Measurements from ENCODE around the gene ESPL1. TPM values are rescaled to one million over a fixed set of nuclear protein-coding genes. Genes with fewer than 3 reads are reported as not detected.
A peak's percentile ranks its signal among the peaks of the same experiment; 100 is the strongest.
"Not testable (repeated sequence)": the region's sequence is repeated elsewhere in the genome, so short reads cannot be mapped to it uniquely, and the experiment has no call there.

ESPL1 gene
- total RNA-seq, 1 experiment from 2014 or later, result 31.1 TPM

- intact Hi-C loops (cut with micrococcal nuclease; ENCODE audit: unreplicated experiment), result no loop called here
- Mint-ChIP-seq H3K9me3 (ENCODE audit: low read depth, unreplicated experiment) (no peaks in the 10 kb centered on the region), H3K36me3 (ENCODE audit: insufficient read depth, unreplicated experiment) (peaks cover 23% of the 10 kb centered on the region), H3K27me3 (ENCODE audit: unreplicated experiment) (no peaks in the 10 kb centered on the region), H3K4me1 (ENCODE audit: low read depth, unreplicated experiment) (no peaks in the 10 kb centered on the region), H3K4me3 (ENCODE audit: low read depth, unreplicated experiment) (no peak overlapping the region), H3K27ac (ENCODE audit: unreplicated experiment) (no peak overlapping the region)
- CTCF ChIA-PET, result no interaction called here
- TF ChIP-seq, protein P1, sequence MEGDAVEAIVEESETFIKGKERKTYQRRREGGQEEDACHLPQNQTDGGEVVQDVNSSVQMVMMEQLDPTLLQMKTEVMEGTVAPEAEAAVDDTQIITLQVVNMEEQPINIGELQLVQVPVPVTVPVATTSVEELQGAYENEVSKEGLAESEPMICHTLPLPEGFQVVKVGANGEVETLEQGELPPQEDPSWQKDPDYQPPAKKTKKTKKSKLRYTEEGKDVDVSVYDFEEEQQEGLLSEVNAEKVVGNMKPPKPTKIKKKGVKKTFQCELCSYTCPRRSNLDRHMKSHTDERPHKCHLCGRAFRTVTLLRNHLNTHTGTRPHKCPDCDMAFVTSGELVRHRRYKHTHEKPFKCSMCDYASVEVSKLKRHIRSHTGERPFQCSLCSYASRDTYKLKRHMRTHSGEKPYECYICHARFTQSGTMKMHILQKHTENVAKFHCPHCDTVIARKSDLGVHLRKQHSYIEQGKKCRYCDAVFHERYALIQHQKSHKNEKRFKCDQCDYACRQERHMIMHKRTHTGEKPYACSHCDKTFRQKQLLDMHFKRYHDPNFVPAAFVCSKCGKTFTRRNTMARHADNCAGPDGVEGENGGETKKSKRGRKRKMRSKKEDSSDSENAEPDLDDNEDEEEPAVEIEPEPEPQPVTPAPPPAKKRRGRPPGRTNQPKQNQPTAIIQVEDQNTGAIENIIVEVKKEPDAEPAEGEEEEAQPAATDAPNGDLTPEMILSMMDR (IDR thresholded peaks at IDR 0.05; ENCODE audit: unreplicated experiment), result no peak
- no peak for DNase-seq
- BruUV-seq (replicated peaks), result no TSS peak
Measured at GRCh38 chr12:53290661-53291060, 22.6 kb downstream of the ESPL1 start.

GRCh38 chr12:53292426-53292825 is 24.3 kb downstream of the ESPL1 start:
- no peaks in the 10 kb centered on the region for H3K9me3 Mint-ChIP-seq (ENCODE audit: low read depth, unreplicated experiment)
- TF ChIP-seq, protein P1 (IDR thresholded peaks at IDR 0.05; ENCODE audit: unreplicated experiment), result no peak
- intact Hi-C loops (cut with micrococcal nuclease; ENCODE audit: unreplicated experiment), result no loop called here
- DNase-seq, result no peak
- H3K27me3 Mint-ChIP-seq (ENCODE audit: unreplicated experiment), result no peaks in the 10 kb centered on the region
- H3K4me1 Mint-ChIP-seq (ENCODE audit: low read depth, unreplicated experiment), result no peaks in the 10 kb centered on the region
- no peak overlapping the region for H3K4me3 Mint-ChIP-seq (ENCODE audit: low read depth, unreplicated experiment)
- no TSS peak for BruUV-seq (replicated peaks)
- H3K27ac Mint-ChIP-seq (ENCODE audit: unreplicated experiment), result no peak overlapping the region
- CTCF ChIA-PET, result interaction anchor here (0.8 kb wide), 1 partner anchor 23 kb away, joined by 3 read pairs; no protein-coding TSS in a partner anchor
- H3K36me3 Mint-ChIP-seq (ENCODE audit: insufficient read depth, unreplicated experiment), result peaks cover 36% of the 10 kb centered on the region

- H3K4me1 Mint-ChIP-seq (ENCODE audit: low read depth, unreplicated experiment), result peaks cover 4% of the 10 kb centered on the region
- H3K9me3 Mint-ChIP-seq (ENCODE audit: low read depth, unreplicated experiment), result no peaks in the 10 kb centered on the region
- H3K27me3 Mint-ChIP-seq (ENCODE audit: unreplicated experiment), result no peaks in the 10 kb centered on the region
- BruUV-seq (replicated peaks), result no TSS peak
- peak within 1 kb of the TSS; percentile 66 for H3K27ac Mint-ChIP-seq (ENCODE audit: unreplicated experiment)
- intact Hi-C loops (cut with micrococcal nuclease; ENCODE audit: unreplicated experiment), result no loop called here
- CTCF ChIA-PET, result interaction anchor here (0.5 to 1.3 kb wide), 9 partner anchors 12 to 531 kb away, joined by 3 to 7 read pairs (median 3); partner anchors contain the start of gene AAAS
- H3K36me3 Mint-ChIP-seq (ENCODE audit: insufficient read depth, unreplicated experiment), result peaks cover 48% of the 10 kb centered on the region
- TF ChIP-seq, protein P1 (IDR thresholded peaks at IDR 0.05; ENCODE audit: unreplicated experiment), result no peak
- peak; percentile 84 for DNase-seq
- peak within 1 kb of the TSS; percentile 90 for H3K4me3 Mint-ChIP-seq (ENCODE audit: low read depth, unreplicated experiment)
Measured at GRCh38 chr12:53295070-53295890, 27.2 kb downstream of the ESPL1 start, which contains the start of gene PFDN5. Gene PFDN5, plus strand, starts transcription at chr12:53295542. Its CDS starts 26 bp downstream, at chr12:53295568.

GRCh38 chr12:53295891-53296219 is 27.8 kb downstream of the ESPL1 start:
- CTCF ChIA-PET, result interaction anchor here (0.5 to 1.3 kb wide), 8 partner anchors 13 to 230 kb away, joined by 3 to 7 read pairs (median 4); partner anchors contain the start of gene AAAS
- H3K36me3 Mint-ChIP-seq (ENCODE audit: insufficient read depth, unreplicated experiment), result peaks cover 54% of the 10 kb centered on the region
- peaks cover 10% of the 10 kb centered on the region for H3K4me1 Mint-ChIP-seq (ENCODE audit: low read depth, unreplicated experiment)
- peak overlapping the region; percentile 90 for H3K4me3 Mint-ChIP-seq (ENCODE audit: low read depth, unreplicated experiment)
- no peaks in the 10 kb centered on the region for H3K9me3 Mint-ChIP-seq (ENCODE audit: low read depth, unreplicated experiment)
- no TSS peak for BruUV-seq (replicated peaks)
- H3K27ac Mint-ChIP-seq (ENCODE audit: unreplicated experiment), result peak overlapping the region; percentile 66
- intact Hi-C loops (cut with micrococcal nuclease; ENCODE audit: unreplicated experiment), result no loop called here
- TF ChIP-seq, protein P1 (IDR thresholded peaks at IDR 0.05; ENCODE audit: unreplicated experiment), result no peak
- DNase-seq, result no peak
- H3K27me3 Mint-ChIP-seq (ENCODE audit: unreplicated experiment), result no peaks in the 10 kb centered on the region

DNA sequence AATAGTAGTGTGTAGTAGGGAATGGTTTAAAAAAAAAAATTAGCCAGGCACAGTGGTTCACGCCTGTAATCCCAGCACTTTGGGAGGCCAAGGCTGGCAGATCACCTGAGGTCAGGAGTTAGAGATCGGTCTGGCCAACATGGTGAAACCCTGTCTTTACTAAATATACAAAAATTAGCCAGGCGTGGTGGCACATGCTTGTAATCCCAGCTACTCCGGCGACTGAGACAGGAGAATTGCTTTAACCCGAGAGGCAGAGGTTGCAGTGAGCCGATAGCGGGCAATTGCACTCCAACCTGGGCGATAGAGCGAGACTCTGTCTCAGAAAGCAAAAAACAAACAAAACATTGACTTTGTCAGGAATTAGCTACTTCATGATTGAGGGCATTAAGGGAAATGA is 29.0 kb downstream of the ESPL1 start:
- CTCF ChIA-PET; H3K27me3 Mint-ChIP-seq (ENCODE audit: unreplicated experiment); DNase-seq; H3K4me3 Mint-ChIP-seq (ENCODE audit: low read depth, unreplicated experiment); H3K27ac Mint-ChIP-seq (ENCODE audit: unreplicated experiment); H3K9me3 Mint-ChIP-seq (ENCODE audit: low read depth, unreplicated experiment); intact Hi-C loops (cut with micrococcal nuclease; ENCODE audit: unreplicated experiment): not testable (repeated sequence)
- Mint-ChIP-seq H3K4me1 (ENCODE audit: low read depth, unreplicated experiment) (peaks cover 20% of the 10 kb centered on the region), H3K36me3 (ENCODE audit: insufficient read depth, unreplicated experiment) (peaks cover 58% of the 10 kb centered on the region)
- TSS peak; percentile 59 for BruUV-seq (replicated peaks)
